ENCODE measurements around the gene FBXW4. TPM values are rescaled to one million over a fixed set of nuclear protein-coding genes. Genes with fewer than 3 reads are reported as not detected.

Gene FBXW4
- total and polyA plus RNA-seq, 5 donors from 2014 or later = 3.5 to 70.9 (median 5.9) TPM

GRCh38 chr10:101561068-101561915 lies 133.7 kb downstream of the FBXW4 start:
- no peaks in the 10 kb centered on the region for H3K36me3 Mint-ChIP-seq
- no peak overlapping the region for H3K27ac ChIP-seq (ENCODE audit: insufficient read depth, low read length, poor library complexity, severe bottlenecking)
- no peak overlapping the region for H3K4me3 ChIP-seq (ENCODE audit: low read depth, low read length)
- ATAC-seq (ENCODE audit: low read depth in 2 of 2) (no peak), DNase-seq (no peak)
- H3K9me3 Mint-ChIP-seq = no peaks in the 10 kb centered on the region
- H3K27me3 Mint-ChIP-seq = peaks cover 20% of the 10 kb centered on the region
- no peak overlapping the region for H3K27ac Mint-ChIP-seq
- no peaks in the 10 kb centered on the region for H3K9me3 ChIP-seq (ENCODE audit: control insufficient read depth in 2 of 2, low read length in 2 of 2)
- H3K36me3 ChIP-seq (ENCODE audit: control insufficient read depth, insufficient read depth, low read length) = no peaks in the 10 kb centered on the region
- H3K27me3 ChIP-seq (ENCODE audit: control insufficient read depth, insufficient read depth, low read length) = peaks cover 5% of the 10 kb centered on the region
- H3K4me1 Mint-ChIP-seq = peaks cover 0 to 33% (median 11%) of the 10 kb centered on the region in 4 donors
- peaks cover 15% of the 10 kb centered on the region for H3K4me1 ChIP-seq (ENCODE audit: control insufficient read depth, insufficient read depth, low read length, poor library complexity, severe bottlenecking)
- H3K4me3 Mint-ChIP-seq = no peak overlapping the region

Other genes starting within 250 kb of the FBXW4 start
- 21.7 TPM for gene POLL, start 106.9 kb downstream of the FBXW4 start, total RNA-seq
- 10 to 100 TPM; 12.6 to 16.8 (median 15.0) TPM for gene POLL, start 106.9 kb downstream of the FBXW4 start, polyA plus RNA-seq
- not detected for gene DPCD, start 106.8 kb downstream of the FBXW4 start, total RNA-seq
- gene DPCD, start 106.8 kb downstream of the FBXW4 start, polyA plus RNA-seq = 1 to 10 TPM in 3 of 4 donors, under 1 TPM in 1; 0.99 to 1.7 (median 1.1) TPM
- gene FGF8, start 80.9 kb upstream of the FBXW4 start, total RNA-seq = not detected
- not detected for gene FGF8, start 80.9 kb upstream of the FBXW4 start, polyA plus RNA-seq
- 7.3 TPM for gene NPM3, start 88.3 kb upstream of the FBXW4 start, total RNA-seq
- 1 to 10 TPM; 3.1 to 4.5 (median 3.1) TPM for gene NPM3, start 88.3 kb upstream of the FBXW4 start, polyA plus RNA-seq
- 442 TPM for gene OGA, start 123.3 kb upstream of the FBXW4 start, total RNA-seq
- 10 to 100 TPM; 36.7 to 42.2 (median 41.3) TPM for gene OGA, start 123.3 kb upstream of the FBXW4 start, polyA plus RNA-seq
- gene KCNIP2, start 148.6 kb upstream of the FBXW4 start, total RNA-seq = 1.6 TPM
- gene KCNIP2, start 148.6 kb upstream of the FBXW4 start, polyA plus RNA-seq = under 1 TPM in 1 of 4 donors, not detected in 3; 0.08 TPM